HG03469 (cell line): ENCODE data around the gene GPC6.

Experiments used
- ATAC-seq: cut with Tn5 transposase; IDR thresholded peaks from one replicate; pipeline ENCODE4 v1.9.1; 2021; ENCODE audit warnings: mild to moderate bottlenecking, moderate library complexity, moderate number of reproducible peaks; ENCODE audit not compliant: unreplicated experiment

GPC6 gene

DNA sequence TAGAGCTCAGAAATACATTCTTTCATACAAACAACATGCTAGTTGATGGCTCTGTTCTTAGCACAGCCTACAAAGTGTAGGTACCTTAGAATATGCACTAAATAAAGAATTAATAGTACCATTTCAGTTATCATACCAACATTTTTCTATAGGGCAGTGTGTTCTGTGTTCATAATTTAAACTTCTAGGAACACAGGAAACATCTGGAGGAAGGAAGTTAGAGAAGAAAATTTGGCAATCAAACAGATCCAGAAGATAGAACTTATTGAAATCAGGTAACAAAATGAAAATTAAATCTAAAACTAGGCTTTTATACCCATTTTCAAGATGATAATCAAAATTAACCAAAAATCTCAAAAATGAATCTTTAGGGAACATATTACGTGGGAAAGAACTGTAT is 725.3 kb downstream of the GPC6 start:
- no peak for ATAC-seq

DNA sequence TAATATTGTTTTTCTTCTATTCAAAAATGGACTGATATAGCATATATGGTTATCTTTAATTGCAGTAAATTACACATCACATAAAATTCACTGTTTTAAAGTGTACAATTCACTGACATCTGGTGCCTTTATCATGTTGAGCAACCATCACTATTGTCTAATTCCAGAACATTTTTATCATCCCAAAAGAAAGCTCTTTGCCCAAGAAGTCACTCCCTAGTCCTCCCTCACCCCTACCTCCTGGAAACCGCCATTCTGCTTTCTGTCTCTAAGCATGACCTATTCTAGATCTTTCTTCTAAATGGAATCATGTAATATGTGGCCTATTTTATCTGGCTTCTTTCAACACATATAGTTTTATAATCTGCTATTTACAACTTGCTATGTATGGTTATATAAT is 727.2 kb downstream of the GPC6 start:
- ATAC-seq, result no peak

DNA sequence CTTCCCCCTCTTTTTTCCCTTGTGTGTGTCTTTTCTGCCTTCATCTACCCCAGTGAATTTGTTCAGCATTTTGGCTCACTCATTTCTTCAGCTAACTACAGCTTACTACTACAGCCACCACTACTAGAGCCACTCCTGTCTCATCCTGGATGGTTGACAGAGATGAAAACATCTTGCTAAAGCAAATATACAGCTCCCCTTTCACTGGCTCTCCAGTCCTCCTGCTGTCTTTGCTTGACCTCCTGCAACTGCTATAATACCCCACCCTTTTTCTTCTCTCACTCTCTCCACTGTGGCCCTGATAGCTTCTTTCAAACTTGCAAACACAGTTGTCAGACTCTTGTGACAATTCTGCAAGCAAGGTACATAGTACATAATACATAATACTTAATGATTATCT is 729.3 kb downstream of the GPC6 start:
- no peak for ATAC-seq

DNA sequence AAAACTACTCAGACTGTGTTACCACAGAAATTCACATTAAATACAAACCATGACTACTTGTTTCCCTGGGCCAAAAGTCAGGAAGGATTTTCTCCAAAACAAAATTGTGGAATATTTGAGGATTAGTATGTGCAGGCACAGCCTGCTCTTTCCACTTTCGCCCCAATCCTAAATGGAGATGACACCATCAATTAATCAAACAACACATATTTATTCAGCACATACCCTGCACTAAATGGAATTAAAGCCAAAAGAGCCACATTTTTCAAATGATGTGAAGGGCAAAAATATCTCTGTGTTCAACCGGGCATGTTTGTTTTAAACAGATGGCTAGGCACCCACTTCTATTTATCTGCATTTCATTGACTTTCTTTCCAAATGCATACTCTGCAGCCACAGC is 729.8 kb downstream of the GPC6 start:
- ATAC-seq, result no peak

DNA sequence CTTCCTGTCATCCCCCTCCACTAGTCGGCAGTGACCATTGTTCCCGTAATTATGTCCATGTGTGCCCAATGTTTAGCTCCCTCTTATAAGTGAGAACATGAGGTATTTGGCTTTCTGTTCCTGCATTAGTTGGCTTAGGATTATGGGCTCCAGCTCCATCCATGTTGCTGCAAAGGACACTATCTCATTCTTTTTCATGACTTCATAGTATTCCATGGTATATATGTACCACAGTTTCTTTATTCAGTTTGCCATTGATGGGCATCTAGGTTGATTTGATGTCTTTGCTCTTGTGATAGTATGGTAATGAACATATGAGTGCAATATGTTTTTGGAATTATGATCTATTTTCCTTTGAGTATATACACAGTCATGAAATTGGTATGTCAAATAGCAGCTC is 730.8 kb downstream of the GPC6 start:
- no peak for ATAC-seq

DNA sequence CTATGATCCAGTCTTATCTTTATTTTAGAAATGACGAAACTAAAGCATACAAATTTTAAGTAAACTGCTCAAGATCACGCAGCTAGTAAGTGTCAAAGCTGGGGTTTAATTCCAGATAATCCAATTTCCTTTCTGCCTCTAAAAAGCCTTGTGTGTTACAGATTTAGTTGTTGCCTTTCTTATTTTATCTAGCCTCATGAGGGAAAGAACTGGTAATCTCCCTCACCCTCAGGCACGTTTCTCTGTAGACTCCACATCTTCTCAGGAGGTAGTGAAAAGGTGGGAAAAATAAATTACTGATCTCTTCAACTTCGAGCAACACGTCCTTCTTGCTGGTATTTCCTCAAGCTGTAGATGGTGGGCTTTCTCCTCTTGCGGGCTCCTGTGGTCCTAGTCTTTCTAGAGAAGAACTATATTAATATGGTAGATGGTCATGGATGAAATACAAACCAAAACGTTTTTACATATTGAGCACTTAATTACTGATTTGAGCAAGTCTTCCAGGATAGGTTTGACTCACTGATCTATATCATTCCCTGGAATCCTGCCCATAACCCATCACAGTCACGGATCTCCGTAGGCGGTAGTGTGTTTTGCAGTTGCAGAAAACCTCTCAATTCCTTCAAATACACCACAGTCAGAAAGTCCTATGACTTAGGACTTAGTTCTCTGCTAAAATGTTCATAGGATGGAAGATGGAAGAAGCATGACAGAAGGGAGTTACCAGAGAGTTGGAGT is 733.4 kb downstream of the GPC6 start:
- no peak for ATAC-seq

DNA sequence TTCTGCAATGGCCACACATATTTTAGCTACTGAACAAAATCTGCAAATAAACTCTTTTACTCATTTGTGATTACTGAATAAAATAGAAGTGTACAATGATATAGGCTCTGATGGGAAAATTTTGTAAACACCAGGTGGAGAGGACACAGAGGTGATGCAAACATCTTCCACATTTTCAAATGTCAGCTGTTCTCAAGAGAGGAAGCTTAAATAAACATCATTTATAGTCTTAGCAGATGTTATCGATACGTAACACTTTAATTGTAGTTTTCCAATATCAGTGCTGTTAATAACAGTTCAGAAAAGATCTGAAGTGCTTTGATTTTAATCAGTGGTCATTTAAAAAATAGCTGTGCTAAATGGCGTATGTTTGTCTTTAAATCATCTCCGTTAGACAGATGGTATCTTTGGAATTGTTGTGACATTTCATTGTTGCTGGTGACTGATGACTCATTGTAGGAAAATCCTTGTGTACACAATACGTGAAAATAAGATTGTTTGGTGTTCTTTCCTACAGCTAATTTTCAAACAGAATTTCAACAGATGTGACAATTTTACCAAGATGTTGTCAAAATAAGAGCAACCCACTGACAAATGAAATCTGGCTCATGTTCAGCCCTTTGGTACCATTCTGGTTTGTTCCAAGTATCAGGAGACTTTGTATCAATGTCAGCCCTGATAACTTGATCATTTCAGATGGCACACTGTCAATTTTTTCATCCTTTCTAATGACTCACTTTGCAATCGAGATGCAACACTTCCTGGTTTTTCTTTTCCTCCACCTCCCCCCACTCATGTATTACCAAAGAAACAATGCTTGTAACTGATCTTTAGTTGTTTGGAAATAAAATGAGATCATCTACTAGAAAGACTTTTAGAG is 736.9 kb downstream of the GPC6 start:
- no peak for ATAC-seq

DNA sequence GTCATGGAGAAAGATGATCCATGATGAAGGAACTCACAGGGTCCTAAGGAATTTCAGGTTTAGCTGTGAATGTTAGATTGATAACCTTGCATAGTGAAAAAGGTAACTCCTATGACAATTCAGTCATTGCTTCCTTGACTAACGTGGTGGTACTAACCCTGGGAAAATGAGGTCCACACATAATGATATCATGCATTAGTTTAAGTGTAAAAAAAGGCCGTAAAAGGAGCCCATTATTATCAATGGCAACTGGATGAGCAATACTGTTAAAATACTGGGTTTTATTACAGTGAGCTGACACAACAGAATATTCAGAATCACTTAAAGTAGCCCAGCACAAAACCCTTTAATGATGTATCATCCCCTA is 737.5 kb downstream of the GPC6 start:
- no peak for ATAC-seq

DNA sequence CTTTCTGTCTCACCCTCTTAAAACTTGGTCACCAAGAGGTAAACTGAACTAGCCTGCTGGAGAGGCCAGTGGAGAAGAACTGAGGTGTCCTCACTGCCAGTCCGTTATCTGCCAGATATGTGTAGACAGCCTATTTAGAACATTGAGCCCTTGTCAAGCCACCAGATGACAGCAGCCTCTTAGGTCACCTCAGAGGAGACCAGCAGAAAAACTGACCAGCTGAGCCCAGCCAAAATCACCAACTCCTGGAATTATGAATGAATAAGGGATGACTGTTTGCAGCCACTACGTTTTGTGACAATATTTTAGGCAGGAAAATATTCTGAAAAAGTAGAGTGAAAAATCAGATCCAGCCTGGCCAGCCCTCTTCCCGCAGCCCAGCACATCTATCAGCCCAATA is 739.0 kb downstream of the GPC6 start:
- no peak for ATAC-seq

DNA sequence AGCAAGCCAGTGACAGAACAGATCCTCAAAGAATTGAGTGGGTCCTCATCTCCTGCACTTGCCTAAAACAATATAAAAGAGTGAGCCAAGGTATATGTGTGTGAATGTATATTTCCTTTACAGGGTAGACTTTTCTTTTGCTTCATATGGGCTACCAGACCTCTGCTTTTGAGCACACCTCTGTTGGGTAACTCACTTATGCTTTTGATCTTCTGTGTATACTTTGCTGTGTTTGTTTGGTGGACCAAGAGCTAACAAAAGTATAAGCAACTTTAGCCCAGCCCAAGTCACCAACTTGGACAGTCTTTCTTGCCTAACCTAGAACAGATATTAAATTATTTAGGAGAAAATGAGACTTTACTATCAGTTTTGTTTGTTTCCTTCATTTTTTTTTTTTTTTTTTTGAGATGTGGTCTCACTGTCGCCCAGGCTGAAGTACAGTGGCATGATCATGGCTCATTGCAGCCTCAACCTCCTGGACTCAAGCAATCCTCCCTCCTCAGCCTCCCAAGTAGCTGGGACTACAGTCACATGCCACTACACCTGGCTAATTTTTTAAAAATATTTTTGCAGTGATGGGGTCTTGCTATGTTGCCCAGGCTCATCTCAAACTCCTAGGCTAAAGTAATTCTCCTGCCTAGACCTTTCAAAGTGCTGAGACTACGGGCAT is 739.8 kb downstream of the GPC6 start:
- ATAC-seq, result no peak

DNA sequence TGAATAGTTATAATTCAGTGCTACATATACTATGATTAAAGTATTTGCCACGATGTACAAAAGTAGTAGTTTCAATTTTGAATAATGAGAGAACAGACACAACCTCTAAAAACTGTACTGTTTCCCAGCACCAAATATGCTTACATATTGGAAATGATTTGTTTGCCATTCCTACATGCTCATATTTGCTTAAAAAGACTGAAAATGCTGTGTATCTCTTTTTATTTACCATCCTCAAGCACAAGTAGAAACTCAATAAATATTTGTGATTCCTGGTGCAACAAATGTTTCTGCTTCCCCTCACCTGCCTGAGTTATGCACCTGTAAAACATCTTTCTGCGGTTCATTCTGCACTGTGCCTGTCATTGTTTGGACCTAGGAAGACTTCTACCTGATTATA is 740.7 kb downstream of the GPC6 start:
- no peak for ATAC-seq

DNA sequence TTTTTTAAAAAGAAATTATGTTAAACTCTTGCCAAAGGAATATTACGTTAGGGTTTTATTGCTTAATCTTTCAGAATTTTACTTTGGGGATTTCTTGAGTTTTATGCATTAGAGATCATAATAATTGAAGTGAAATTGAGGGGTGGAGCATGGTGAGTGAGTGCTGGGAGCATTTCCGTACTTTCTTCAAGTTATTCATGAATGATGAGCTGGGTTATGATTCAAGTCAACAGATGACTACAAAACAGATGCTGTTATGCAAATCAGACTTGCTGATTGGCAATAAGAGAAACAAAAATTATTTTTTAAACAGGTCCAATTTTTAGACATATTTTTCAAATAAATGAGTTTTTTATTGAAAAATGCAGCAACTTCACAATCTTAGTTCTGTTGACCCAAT is 748.6 kb downstream of the GPC6 start:
- no peak for ATAC-seq

DNA sequence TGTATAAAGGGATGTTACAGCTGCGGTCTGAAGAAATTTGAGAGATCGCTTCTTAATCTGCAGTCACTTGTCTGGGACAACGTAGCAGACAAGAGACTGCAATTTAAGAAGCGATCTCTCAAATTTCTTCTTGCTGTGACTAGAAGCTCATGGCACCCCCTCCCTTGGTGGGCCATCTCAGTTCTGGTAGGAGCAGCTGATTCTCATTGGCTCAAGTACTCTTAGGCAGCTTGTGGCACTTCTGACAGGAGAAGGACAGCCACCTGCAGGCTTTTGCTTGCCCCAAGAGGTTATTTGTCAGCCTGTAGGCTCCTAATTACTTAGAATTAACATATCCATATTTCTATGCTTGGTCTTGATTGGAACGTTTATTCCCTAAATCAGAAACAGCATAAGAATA is 749.9 kb downstream of the GPC6 start:
- ATAC-seq, result no peak

DNA sequence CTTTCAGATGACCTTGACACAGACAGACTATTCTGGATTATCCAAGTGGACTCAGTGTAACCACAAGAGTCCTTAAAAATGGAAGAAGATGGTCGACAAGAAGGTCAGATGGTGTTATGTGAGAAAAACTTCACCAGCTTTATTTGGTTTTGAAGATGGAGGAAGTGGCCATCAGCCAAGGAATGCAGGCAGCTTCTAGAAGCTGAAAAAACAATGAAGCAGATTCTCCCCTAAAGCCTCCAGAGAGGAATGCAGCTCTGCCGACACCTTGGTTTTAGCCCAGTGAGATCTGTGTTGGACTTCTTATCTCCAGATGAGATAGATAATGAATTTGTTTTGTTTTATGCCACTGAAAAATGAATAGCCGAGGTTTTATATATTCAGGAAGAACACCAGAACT is 751.4 kb downstream of the GPC6 start:
- ATAC-seq, result no peak

DNA sequence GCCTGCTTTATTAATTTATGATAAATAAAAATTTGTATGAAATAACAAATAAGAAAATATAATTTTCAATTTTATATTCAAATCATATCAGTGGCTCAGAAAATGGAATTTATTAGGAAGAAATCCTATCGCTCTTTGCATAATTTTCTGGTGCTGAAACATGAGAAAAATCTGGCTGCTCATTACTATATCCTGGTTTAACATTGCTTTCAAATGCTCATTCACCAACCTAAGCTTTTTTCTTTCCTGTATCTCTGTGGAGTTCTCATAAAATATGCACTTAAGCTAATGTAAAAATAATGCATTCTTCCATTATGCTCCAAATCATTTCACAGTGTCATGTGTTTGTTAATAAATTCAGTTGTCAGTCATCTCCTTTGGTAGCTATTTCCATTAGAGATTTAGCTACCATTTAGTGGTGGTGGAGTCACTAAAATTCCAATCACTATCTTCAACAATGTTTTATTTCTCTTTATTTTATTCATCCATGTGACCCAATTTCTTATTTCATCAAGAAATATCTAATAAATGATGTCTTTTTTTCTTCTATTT is 754.9 kb downstream of the GPC6 start:
- no peak for ATAC-seq

DNA sequence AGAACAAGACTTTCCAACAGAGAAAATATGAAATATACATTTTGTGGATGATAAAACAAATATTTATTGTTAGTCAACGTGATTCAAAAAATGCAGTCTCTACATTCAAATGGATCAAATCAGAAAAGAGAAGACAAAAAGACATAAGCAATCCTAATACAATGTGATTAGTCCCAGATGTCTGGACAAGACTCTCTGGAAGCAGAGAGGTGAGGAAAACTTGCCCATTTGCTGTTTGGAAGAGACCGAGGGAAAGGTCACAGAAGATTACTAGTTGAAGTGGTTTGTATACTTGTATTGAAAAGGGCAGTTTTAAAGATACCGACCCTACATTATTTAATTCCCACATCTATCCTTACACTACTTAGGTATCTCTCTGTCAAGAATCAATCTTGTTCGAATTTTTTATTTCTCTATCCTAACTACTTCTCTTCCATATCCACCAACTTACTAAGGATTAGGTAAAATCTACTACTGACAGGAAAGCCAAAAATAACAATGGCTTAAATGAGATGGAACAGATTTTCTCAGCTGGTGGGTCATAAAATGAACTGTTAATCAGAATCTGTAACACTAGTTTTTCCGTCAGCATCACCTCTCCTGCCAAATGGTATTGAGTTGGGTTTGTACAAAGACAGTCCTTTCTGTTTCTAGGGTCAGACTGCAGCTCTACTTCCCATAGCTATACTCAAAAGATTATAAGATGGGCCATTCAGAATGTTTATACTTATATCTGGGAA is 755.7 kb downstream of the GPC6 start:
- no peak for ATAC-seq

DNA sequence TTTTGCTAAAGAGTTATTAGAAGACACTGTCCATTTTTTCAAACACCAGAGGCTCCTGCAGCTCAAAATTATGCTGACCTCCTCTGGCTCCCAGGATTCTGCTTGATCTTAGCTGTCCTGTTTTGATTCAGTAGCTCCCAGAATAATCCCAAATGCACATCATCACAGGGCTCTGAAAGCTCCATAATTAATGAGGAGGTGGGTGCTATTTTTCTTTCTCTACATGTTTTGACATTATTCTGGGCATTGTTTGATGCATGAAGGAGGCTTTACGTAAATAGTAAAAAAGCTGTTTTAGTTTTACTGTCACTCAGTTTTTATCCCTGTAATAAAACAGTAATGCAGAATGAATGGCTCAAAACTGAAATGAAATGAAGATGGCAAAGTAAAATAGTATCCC is 757.4 kb downstream of the GPC6 start:
- ATAC-seq, result no peak

DNA sequence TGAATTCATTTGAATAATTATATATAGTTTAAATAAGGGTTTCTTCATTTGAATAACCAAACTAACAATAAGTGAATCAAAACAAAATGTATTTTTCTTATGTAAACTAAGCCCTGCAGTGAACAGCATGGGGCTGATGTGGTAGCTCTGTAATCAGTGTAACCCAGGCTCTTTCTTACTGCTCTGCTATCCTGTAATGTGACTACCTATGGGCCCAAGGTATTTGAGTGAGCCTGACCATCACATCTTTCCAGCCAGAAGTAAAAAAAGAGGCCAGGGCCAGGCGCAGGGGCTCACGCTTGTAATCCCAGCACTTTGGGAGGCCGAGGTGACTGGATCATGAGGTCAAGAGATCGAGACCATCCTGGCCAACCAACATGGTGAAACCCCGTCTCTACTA is 758.3 kb downstream of the GPC6 start:
- no peak for ATAC-seq

DNA sequence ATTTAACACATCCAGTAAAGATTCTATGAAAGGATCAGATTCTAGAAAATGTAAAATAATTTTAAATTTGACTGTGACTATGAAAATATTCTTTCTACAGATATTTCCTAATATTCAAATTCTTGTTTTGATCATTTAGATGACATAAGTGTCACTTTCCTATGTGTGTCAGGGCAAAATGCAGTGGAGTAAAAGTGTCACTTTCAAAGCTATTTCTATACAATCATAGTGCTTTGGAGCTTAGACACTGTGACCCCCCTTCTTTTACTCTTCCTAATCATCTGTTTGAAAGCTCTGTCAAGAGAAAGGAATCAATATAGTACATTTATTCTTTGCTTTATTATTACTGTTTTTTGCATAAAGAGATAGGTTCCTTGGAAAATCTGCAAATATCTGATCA is 760.9 kb downstream of the GPC6 start:
- ATAC-seq, result no peak

DNA sequence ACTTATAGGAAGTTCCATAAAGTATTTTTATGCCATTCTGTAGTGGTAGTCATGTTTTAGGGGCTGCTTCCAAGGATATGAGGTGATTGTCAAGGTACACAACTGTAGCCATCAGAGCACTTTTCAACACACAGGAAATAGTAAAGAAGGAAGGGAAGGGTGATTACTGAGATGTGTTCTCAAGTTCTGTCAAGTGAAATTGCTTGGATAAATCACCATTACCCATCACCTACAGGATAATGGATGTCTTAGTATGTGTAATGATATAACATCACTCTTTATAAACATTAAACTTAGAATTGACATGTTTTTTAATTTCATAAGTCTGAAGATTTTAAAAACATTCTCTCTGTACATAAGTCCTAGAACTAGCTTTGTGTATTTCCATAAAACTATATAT is 765.0 kb downstream of the GPC6 start:
- ATAC-seq, result no peak

DNA sequence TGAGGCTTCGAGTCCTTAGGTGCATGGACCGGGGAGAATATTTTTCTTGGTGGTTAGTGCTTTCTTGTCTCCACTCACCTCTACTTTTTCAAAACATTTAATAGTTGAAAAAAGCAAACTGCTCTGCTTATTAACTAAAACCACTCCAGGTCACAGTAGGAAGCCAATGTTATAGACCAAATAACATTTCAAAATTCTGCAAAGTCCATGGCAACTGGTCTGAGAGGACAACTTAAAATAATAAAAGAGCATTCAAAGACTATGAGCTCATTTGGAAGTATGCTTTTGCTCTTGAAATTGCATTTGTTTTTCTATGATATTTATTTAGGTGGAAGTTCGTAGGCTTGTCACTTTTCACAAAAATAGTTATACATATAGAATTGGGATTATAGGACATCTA is 769.9 kb downstream of the GPC6 start:
- ATAC-seq, result no peak
